ENCODE data around the gene CFAP46. TPM values are rescaled to one million over a fixed set of nuclear protein-coding genes. Genes with fewer than 3 reads are reported as not detected.

CFAP46 gene
- total RNA-seq, 1 experiment from 2014 or later = 1.6 TPM

DNA sequence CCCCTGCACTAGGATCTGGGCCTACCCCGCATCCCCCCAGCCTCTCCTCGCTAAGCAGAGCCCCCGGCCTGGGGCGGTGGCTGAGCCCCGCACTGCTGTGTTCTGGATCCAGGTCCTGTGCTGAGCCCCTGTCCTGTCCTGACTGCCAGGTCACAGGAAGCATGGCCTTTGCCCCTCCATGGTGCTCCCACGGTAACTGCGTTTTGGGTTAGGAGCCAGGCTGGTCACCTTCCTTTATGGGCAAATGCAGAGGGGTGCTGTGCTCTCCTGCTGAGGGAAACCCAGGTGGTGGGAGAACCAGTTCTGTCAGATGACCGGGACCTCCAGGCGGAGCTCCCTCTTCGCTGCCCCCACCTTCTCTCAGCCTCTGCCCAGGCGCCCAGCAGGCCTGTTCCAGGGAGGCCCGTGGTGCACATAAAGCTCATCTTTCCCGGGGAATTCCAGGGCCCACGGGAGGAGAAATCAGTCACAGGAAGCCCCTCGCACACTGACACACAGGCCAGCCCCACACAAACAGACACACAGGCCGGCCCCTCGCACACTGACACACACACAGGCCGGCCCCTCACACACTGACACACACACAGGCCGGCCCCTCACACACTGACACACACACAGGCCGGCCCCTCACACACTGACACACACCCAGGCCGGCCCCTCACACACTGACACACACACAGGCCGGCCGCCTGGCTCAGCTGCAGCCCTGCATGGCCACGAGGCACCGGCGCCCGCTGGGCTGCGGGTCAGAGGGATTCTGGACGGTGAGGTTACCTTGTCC is 75.6 kb downstream of the CFAP46 start:
- H3K27ac ChIP-seq (ENCODE audit: low read length) = no peak overlapping the region
- ChIA-PET POLR2A (no interaction called here), CTCF (no interaction called here)
- no peaks in the 10 kb centered on the region for H3K9me3 ChIP-seq (ENCODE audit: control insufficient read depth, insufficient read depth, low read depth, low read length)
- H3K36me3 ChIP-seq (ENCODE audit: control insufficient read depth, insufficient read depth, low read length) = no peaks in the 10 kb centered on the region
- H3K4me3 ChIP-seq (ENCODE audit: low read depth in 2 of 2, low read length in 2 of 2) = no peak overlapping the region
- ATAC-seq (no peak), DNase-seq (ENCODE audit: low read depth, low spot score) (no peak)
- TF ChIP-seq, protein P1, sequence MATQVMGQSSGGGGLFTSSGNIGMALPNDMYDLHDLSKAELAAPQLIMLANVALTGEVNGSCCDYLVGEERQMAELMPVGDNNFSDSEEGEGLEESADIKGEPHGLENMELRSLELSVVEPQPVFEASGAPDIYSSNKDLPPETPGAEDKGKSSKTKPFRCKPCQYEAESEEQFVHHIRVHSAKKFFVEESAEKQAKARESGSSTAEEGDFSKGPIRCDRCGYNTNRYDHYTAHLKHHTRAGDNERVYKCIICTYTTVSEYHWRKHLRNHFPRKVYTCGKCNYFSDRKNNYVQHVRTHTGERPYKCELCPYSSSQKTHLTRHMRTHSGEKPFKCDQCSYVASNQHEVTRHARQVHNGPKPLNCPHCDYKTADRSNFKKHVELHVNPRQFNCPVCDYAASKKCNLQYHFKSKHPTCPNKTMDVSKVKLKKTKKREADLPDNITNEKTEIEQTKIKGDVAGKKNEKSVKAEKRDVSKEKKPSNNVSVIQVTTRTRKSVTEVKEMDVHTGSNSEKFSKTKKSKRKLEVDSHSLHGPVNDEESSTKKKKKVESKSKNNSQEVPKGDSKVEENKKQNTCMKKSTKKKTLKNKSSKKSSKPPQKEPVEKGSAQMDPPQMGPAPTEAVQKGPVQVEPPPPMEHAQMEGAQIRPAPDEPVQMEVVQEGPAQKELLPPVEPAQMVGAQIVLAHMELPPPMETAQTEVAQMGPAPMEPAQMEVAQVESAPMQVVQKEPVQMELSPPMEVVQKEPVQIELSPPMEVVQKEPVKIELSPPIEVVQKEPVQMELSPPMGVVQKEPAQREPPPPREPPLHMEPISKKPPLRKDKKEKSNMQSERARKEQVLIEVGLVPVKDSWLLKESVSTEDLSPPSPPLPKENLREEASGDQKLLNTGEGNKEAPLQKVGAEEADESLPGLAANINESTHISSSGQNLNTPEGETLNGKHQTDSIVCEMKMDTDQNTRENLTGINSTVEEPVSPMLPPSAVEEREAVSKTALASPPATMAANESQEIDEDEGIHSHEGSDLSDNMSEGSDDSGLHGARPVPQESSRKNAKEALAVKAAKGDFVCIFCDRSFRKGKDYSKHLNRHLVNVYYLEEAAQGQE (IDR thresholded peaks at IDR 0.05; ENCODE audit: insufficient read depth in 1 of 2, low read depth in 2 of 2, low read length in 1 of 2) = no peak
- no peak for TF ChIP-seq TCF7L2 (IDR thresholded peaks at IDR 0.05; ENCODE audit: low read depth, low read length)
- TF ChIP-seq SIN3A (IDR thresholded peaks at IDR 0.05; ENCODE audit: borderline replicate concordance, insufficient read depth, low read depth, low read length) = no peak
- TF ChIP-seq, protein P2, sequence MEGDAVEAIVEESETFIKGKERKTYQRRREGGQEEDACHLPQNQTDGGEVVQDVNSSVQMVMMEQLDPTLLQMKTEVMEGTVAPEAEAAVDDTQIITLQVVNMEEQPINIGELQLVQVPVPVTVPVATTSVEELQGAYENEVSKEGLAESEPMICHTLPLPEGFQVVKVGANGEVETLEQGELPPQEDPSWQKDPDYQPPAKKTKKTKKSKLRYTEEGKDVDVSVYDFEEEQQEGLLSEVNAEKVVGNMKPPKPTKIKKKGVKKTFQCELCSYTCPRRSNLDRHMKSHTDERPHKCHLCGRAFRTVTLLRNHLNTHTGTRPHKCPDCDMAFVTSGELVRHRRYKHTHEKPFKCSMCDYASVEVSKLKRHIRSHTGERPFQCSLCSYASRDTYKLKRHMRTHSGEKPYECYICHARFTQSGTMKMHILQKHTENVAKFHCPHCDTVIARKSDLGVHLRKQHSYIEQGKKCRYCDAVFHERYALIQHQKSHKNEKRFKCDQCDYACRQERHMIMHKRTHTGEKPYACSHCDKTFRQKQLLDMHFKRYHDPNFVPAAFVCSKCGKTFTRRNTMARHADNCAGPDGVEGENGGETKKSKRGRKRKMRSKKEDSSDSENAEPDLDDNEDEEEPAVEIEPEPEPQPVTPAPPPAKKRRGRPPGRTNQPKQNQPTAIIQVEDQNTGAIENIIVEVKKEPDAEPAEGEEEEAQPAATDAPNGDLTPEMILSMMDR (IDR thresholded peaks at IDR 0.05) = no peak
- TF ChIP-seq POLR2AphosphoS5 (IDR thresholded peaks at IDR 0.05; ENCODE audit: low read depth, low read length) = no peak
- intact Hi-C loops (cut with micrococcal nuclease; ENCODE audit: unreplicated experiment) (no loop called here), in situ Hi-C loops (cut with HindIII; ENCODE audit: low pct_unique_long_range_greater_than_20kb, low sequenced_read_pairs) (no loop called here)
- no TSS peak for BruUV-seq (replicated peaks)
- no peaks in the 10 kb centered on the region; the same call in none of the 2 replicates for H3K4me1 ChIP-seq (ENCODE audit: control insufficient read depth, insufficient read depth, low read length)
- 0 out of 2 replicates have a peak, but pooled peaks cover 2% of the 10 kb centered on the region for H3K27me3 ChIP-seq (ENCODE audit: control insufficient read depth, insufficient read depth, low read length)

DNA sequence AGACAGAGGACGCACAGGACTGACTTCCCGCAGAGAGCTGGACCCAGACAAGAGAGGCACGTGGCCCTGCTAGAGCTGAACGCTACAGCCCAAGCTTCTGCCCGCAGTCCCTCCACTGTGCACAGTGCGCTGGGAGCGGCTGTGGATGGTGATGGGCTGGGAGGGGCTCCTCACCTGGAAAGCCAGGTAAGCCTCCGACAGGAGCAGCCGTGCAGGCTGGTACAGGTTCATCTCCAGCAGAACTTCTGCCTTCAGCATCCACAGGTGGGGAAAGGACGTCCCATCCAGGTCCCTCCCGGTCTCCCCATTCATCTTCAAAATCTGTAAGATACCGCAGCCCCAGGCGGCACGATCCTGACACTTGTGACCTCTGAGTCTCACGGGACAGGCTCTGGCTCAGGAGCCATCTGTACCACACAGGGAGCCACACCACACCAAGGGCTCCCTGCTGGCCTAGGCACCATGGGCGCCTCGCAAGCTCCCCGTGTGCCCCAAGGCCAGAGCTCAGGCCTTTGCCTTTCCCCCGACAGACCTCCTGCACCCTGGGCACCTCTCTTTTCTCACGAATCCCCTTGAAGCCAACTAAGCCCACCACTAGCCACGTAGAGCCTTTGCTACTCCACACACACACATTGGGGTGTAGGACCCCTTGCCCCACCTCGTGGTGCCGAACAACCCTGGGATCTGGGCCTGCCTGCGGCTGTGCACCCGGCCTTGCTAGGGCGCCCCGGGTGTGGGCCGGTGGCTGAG is 76.3 kb downstream of the CFAP46 start:
- ATAC-seq (no peak), DNase-seq (ENCODE audit: low read depth, low spot score) (no peak)
- no peak overlapping the region for H3K4me3 ChIP-seq (ENCODE audit: low read depth in 2 of 2, low read length in 2 of 2)
- H3K27me3 ChIP-seq (ENCODE audit: control insufficient read depth, insufficient read depth, low read length) = no peaks in the 10 kb centered on the region
- H3K9me3 ChIP-seq (ENCODE audit: control insufficient read depth, insufficient read depth, low read depth, low read length) = no peaks in the 10 kb centered on the region
- ChIA-PET CTCF (no interaction called here), POLR2A (no interaction called here)
- no peak overlapping the region for H3K27ac ChIP-seq (ENCODE audit: low read length)
- no peak for TF ChIP-seq SIN3A (IDR thresholded peaks at IDR 0.05; ENCODE audit: borderline replicate concordance, insufficient read depth, low read depth, low read length)
- no peak for TF ChIP-seq POLR2AphosphoS5 (IDR thresholded peaks at IDR 0.05; ENCODE audit: low read depth, low read length)
- no peak for TF ChIP-seq TCF7L2 (IDR thresholded peaks at IDR 0.05; ENCODE audit: low read depth, low read length)
- TF ChIP-seq, protein P2 (IDR thresholded peaks at IDR 0.05) = no peak
- TF ChIP-seq, protein P1 (IDR thresholded peaks at IDR 0.05; ENCODE audit: insufficient read depth in 1 of 2, low read depth in 2 of 2, low read length in 1 of 2) = no peak
- BruUV-seq (replicated peaks) = no TSS peak
- in situ Hi-C loops (cut with HindIII; ENCODE audit: low pct_unique_long_range_greater_than_20kb, low sequenced_read_pairs) (no loop called here), intact Hi-C loops (cut with micrococcal nuclease; ENCODE audit: unreplicated experiment) (no loop called here)
- H3K36me3 ChIP-seq (ENCODE audit: control insufficient read depth, insufficient read depth, low read length) = no peaks in the 10 kb centered on the region
- no peaks in the 10 kb centered on the region; the same call in none of the 2 replicates for H3K4me1 ChIP-seq (ENCODE audit: control insufficient read depth, insufficient read depth, low read length)

All from Panc1 (cell line).